Left colon (tissue), 2 donors: ENCODE measurements around the gene LIN37. TPM values are rescaled to one million over a fixed set of nuclear protein-coding genes. Genes with fewer than 3 reads are reported as not detected.

Experiments
- ATAC-seq: fragments of 200-7000 bp; cut with Tn5 transposase; one replicate; pipeline ENCODE4 v1.9.1; 2020; ENCODE audit warnings: mild to moderate bottlenecking, moderate library complexity
- DNase-seq, 2 donors: peaks; one replicate each; pipeline ENCODE4 v3.0.0-alpha.2; 2020
- intact Hi-C, 2 donors: fragments of 100-400 bp; cut with DNase I in 1 of 2; cut with micrococcal nuclease in 1 of 2; formaldehyde crosslinking; loops; one replicate each; pipeline versions ENCODE4 v1.11.2 to v1.14.0; 2022; cut with DNase I, micrococcal nuclease
- long read RNA-seq: library from polyadenylated mRNA; unstranded; transcript quantifications from one replicate; pipeline ENCODE4 v2.0.0, GENCODE V29; 2021
- total RNA-seq, 2 donors: library from RNA; stranded (reverse); fragmentation: NEBNext Ultra II Directional; extraction: Animal tissue kit (Norgen Biotek cat#: 25700); gene quantifications; one replicate each; pipeline ENCODE4 v1.2.1, GENCODE V29; 2021
- donor health status: DM: no; HTN: no; CAD: no.
- donor health status: DM: yes; HTN: yes; CAD: no.

LIN37 gene, protein sequence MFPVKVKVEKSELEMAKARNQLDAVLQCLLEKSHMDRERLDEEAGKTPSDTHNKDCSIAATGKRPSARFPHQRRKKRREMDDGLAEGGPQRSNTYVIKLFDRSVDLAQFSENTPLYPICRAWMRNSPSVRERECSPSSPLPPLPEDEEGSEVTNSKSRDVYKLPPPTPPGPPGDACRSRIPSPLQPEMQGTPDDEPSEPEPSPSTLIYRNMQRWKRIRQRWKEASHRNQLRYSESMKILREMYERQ
- total RNA-seq: 1 to 10 TPM; 5.9 to 6.1 TPM
- long read RNA-seq, partial matches to known transcripts: 0 of 4 reads
- long read RNA-seq, other reads (novel, unspliced or antisense): 4 of 4 reads

DNA sequence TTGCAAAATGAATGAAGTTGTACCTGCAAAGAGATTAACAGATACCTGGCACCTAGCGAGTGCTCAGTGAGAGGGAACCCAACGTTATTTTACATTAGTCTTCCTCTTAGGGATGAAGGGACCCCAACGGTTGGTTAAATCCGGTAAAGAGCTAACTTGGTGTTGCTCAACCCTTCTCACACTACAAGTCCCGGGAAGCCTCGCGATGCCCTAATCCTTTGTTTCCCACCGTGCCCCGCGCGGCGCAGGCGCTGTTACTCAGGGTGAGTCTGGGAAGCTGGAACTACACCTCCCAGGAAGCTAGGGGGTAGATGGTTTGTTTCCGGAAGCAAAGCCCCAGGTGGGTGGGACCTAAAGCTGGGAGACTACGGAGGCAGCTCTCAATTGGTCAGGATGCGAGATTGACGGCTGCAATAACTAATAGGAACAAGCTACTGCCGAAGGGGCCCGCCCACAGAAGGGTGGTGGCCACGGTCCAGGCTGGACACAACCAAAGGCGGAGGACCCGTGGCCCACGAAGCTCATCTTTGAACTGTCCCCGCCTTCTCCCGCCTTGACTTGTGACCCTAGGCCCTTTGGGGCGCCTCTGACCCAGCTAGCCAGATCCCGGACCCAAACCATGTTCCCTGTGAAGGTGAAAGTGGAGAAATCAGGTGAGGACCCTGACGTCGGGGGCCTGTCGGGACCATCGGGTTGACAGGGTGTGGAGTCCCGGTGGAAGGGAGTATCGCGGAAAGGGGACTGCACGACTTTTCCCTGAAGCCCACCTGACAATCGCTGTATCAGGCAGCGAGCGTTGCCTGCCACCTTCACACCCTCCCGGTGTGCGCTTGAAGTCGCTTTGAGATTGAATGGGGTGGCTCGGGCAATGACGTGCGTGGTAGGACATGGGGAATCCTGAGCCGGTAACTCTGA, at the start of gene LIN37:
Gene LIN37, plus strand, starts transcription at position 471 of the 915 bp plus-strand sequence. Its CDS starts 149 bp downstream, at position 620.
- intact Hi-C loops: no loop called here

DNA sequence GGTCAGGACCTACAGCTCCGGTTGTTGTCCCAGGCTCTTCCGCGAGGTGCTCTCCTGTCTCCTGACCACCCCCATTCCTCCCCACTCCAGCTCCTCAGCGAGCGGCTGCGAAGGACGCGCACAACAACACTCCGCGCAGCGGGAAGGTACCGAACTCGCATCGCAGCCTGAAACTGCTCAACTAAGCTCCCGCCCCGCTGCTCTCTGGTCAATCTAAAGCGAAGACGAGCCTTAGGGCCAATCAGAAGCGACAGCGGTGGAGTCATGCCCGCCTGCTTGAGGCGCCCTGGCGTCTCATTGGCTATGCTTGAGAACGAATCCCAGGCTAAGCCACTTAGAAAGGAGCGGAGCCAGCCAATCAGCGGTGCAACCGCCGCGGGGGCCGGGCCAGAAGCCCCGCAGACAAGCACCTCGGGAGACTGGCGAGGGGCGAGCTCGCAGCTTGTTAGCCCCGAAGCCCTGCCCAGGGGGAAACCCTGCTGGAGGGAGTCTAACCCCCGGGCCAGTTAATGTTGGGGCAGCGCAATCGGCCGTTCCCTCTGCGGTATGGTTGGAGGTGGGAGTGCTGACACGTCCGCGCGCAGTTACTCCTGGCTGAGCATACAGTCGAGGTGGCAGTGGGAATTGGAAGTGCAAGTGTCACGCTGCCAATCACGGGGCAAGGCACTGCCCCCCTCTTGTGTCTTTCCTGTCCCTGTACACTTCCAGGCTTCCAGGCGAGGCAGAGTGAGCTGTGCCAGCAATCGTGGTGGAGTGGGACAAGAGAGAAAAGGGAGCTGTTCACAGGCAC, 46.0 kb upstream of the LIN37 start:
- DNase-seq (peak; percentile 95 to 96), ATAC-seq (peak; percentile 99)
- intact Hi-C loops: no loop called here

More for the DNA sequence above, at the start of gene LIN37:
- DNase-seq: peak; percentile 99
- peak; percentile 76 for ATAC-seq

DNA sequence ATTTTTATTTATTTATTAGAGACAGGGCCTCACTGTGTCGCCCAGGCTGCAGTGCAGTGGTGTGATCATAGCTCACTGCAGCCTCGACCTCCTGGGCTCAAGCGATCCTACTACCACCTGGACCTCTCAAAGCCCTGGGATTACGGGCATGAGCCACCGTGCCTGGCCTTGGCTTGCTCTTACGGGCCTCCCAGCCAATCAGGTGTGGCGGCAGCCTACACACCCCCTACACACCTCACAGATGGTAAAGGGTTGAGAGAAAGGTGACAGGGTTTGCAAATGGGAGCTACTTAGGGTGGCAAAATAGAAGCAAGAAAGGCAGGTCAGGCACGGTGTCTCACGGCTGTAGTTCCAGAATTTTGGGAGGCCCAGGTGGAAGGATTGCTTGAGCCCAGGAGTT, 45.0 kb upstream of the LIN37 start:
- DNase-seq (no peak), ATAC-seq (no peak)
- intact Hi-C loops: no loop called here

DNA sequence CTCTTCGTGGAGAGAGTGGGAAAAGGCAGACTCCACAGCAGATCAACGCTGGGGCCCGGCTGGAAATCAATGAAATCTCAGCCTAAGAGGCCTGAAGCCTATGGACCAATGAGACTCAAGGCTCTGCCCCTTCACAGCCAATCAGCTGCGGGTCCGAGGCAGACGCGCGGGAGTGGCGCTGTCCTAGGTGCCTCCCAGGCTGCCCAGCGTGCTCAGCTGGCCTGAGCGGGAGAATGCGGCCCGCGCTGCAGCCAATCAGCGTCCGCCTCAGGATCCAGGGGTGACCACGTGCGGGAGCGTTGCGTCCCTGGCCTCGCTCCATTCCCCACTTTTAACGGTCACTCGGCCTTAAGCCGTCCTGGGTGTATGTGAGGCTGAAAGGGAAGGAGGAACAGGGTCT, 44.2 kb upstream of the LIN37 start, which contains the start of gene ZBTB32:
Gene ZBTB32, plus strand, starts transcription at position 341 of the 400 bp plus-strand sequence. CDS start 10,069 bp downstream, outside the sequence.
- intact Hi-C loops: no loop called here
- DNase-seq: peak in 1 of 2 donors; percentile 35
- ATAC-seq: peak; percentile 38

DNA sequence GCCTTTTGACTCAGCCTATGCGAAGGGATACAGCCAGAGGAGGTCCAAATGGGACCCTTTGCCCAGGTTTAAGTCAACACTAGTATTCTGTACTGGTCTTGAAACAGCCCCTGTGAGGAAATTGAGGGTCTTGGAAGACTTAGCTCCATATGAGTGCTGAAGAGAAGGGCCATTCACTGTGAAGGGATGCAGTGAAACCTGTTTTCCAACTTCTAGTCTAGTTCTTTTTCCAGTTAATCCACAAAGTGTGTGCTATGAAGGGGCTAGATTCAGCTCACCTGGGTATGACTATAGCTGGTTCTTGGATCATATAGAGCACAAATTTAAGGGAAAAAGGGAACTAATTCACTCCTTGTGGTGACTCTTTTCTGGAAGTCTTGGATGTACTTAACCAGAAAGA, 40.0 kb upstream of the LIN37 start:
- no peak for ATAC-seq
- no peak for DNase-seq
- intact Hi-C loops: no loop called here

DNA sequence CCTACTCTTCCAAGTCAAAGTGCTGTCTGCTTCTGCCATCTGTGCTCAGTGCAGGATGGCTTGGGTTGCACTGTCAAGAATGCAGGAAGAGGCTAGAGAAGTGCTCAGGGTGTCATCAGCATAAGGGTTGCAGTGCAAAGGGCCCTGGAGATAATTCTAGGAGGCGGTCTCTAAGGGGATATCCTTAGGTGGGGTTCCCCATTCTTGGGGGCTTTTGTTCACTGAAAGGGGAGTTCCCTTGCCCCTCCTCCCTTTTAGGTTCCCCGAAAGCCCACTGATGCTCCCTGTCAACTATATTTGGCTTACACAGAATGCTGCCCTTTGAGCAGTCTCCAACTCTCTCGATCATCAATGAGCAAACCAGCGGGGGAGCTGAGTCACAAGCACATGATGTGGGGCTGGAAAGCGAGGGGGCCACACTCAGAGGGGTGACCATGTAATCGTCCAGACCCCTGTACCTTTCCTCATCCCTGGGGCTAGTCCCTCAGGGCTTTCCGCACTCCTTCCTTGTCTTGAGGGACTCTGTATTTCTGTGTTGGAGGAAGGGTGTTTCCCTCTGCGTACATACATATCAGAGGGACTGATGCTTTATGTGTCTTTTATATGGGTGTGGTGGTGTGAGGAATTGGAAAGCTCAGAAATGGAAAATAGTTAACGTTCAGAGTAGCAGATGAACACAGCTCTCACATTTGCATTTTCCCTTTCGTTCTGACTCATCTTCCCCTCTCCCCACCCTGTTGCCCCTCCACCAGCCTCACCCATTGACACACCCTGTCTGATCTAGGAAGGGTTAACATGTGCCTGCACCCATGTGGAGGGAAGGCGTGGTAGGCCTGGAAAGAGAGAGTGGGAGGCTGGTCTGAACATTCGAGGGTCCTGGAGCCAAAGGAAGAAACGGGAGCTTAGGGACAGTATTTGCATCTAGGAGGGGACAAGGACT, 37.3 kb upstream of the LIN37 start:
- DNase-seq (no peak), ATAC-seq (no peak)
- intact Hi-C loops: loop anchor here in 1 of 2 donors (10.0 kb wide), 1 partner anchor 166 kb away; the partner anchor contains the start of gene TMEM147

DNA sequence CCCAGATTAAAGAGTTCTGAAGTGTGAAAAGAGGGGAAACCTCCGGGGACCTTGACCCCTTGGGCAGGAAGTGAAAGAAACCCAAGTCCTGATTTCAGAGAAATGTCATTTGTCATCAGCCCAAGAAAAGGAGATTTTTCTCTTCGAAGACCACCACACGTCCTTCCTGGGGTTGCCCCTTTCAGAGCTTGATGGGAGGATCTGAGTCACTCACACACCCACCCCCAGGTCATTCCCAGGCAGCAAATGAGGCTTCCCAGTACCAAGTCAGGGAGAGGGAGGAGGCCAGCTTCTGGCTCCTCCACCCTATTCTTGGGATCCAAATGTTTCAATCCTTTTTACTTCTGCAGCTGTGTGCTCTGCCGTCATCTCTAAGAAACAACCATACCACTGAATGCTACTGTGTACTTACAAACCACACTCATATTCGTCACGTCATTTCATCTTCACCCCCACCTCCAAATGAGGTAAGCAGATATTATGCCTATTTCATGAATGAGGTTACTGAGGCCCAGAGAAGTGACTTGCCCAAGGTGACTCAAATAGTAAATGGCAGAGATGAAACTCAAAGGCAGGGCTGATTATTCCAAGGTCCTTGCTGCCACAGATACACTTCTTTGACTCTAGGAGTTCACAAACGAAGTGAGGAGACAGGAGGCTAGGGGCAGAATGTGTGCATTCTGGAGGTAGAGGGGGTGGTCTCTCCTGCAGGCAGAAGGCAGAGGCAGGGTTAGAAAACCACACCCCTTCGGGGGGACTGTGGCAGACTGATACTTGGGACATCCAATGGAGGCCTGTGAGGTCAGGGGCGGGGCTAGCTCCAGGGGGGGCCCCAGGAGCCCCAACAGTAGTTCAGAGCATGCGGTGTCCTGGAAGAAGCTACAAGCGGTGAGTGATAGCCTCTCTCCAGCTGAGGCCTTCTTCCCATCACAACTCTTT, 35.5 kb upstream of the LIN37 start:
- ATAC-seq (no peak), DNase-seq (no peak)
- intact Hi-C loops: loop anchor here in 1 of 2 donors (10.0 kb wide), 1 partner anchor 168 kb away; the partner anchor contains the start of gene TMEM147

DNA sequence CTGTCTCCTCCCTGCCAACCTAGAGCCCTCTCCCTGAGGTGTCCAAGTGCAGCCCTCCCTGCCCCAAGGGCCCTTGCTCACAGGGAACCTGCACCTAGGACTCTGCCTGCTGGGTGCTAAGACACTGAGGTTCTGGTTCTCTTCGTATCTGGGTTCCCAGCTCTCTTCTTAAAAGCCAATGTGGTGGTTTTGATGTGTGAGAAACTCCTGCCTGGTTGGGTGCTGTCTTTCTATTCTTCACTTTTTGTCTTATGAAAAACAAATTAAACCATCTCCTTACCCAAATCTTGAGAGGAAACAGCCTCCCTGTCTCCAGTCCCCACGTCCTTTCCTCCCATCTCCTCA, 34.9 kb upstream of the LIN37 start:
- DNase-seq: no peak
- no peak for ATAC-seq
- intact Hi-C loops: loop anchor here in 1 of 2 donors (10.0 kb wide), 1 partner anchor 169 kb away; the partner anchor contains the start of gene TMEM147

DNA sequence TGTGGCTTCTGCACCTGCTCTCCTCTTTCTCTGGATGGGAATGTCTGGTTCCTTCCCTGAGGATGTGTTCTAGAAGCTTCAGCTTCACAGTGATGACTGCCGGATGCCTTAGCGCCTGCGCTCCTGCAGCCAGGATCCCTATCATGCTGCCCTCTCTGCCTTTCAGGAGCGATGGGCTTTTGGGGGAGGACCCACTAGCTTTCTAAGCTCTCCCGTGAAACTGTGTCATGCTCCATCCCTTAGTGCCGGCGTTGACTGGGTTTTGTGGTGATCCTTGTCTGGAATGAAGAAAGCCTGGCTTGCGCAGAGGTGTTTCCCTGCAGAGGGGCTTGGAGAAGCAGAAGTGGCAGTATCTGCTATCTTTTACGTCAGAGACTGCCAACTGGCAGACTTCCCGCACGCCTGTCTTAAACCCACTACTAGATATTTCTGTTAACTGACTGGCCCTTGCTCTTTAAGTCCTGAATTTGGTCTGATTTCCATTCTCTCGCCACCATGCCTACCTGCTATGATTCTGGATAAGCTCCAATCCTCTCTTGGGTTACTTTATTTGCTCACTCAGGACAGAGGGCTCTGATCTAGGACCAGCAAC, 34.4 kb upstream of the LIN37 start:
- intact Hi-C loops: loop anchor here in 1 of 2 donors (10.0 kb wide), 1 partner anchor 169 kb away; the partner anchor contains the start of gene TMEM147
- ATAC-seq (no peak), DNase-seq (no peak)

DNA sequence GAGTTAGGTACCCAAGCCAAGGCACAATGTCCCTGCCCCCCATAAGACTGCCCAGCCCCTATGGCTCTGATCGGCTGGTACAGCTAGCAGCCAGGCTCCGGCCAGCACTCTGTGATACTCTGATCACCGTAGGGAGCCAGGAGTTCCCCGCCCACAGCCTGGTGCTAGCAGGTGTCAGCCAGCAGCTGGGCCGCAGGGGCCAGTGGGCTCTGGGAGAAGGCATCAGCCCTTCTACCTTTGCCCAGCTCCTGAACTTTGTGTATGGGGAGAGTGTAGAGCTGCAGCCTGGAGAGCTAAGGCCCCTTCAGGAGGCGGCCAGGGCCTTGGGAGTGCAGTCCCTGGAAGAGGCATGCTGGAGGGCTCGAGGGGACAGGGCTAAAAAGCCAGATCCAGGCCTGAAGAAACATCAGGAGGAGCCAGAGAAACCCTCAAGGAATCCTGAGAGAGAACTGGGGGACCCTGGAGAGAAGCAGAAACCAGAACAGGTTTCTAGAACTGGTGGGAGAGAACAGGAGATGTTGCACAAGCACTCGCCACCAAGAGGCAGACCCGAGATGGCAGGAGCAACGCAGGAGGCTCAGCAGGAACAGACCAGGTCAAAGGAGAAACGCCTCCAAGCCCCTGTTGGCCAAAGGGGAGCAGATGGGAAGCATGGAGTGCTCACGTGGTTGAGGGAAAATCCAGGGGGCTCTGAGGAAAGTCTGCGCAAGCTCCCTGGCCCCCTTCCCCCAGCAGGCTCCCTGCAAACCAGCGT, 33.6 kb upstream of the LIN37 start:
- intact Hi-C loops: loop anchor here in 1 of 2 donors (10.0 kb wide), 1 partner anchor 170 kb away; the partner anchor contains the start of gene TMEM147
- no peak for ATAC-seq
- DNase-seq: no peak

DNA sequence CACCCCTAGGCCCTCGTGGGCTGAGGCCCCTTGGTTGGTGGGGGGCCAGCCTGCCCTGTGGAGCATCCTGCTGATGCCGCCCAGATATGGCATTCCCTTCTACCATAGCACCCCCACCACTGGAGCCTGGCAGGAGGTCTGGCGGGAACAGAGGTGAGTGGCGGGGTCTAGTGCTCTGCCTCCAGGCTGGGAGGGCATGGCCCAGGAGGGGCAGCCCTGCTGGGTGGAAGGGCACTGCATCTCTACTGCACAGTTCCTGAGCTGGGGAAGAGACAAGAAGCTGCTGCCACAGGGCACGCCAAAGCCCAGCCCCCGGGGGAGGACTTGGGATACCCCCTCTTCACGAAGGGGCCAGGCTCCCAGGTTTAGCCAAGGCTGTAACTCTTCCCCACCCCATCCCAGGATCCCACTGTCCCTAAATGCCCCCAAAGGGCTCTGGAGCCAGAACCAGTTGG, 33.0 kb upstream of the LIN37 start:
- ATAC-seq (no peak), DNase-seq (no peak)
- intact Hi-C loops: loop anchor here in 1 of 2 donors (10.0 kb wide), 1 partner anchor 171 kb away; the partner anchor contains the start of gene TMEM147

DNA sequence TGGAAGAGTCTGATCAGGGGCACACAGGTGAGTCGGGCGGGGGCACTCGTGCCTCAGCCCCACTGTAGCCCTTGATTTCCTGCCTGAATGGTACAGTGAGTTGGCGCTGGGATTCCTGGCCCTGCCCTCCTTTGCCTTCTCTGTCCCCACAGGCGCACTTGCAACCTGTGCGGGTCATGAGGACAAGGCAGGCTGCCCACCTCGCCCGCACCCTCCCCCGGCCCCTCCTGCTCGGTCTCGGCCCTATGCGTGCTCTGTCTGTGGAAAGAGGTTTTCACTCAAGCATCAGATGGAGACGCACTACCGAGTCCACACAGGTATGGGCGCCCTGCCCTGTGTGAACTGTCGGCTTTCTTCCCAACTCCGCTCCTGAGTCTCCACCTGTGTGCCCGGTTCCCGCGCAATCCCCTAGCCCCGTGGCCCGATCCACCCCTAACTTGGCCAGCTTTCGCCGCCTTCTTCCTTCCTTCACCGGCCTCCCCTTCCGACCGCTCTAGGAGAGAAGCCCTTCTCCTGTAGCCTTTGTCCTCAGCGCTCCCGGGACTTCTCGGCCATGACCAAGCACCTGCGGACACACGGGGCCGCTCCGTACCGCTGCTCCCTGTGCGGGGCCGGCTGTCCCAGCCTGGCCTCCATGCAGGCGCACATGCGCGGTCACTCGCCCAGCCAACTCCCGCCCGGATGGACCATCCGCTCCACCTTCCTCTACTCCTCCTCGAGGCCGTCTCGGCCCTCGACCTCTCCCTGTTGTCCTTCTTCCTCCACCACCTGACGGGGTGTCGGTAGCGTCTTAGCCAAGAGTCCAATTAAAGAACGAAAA, 32.2 kb upstream of the LIN37 start:
- ATAC-seq: peak; percentile 39
- intact Hi-C loops: loop anchor here in 1 of 2 donors (10.0 kb wide), 1 partner anchor 171 kb away; the partner anchor contains the start of gene TMEM147
- peak; percentile 67 to 74 for DNase-seq

DNA sequence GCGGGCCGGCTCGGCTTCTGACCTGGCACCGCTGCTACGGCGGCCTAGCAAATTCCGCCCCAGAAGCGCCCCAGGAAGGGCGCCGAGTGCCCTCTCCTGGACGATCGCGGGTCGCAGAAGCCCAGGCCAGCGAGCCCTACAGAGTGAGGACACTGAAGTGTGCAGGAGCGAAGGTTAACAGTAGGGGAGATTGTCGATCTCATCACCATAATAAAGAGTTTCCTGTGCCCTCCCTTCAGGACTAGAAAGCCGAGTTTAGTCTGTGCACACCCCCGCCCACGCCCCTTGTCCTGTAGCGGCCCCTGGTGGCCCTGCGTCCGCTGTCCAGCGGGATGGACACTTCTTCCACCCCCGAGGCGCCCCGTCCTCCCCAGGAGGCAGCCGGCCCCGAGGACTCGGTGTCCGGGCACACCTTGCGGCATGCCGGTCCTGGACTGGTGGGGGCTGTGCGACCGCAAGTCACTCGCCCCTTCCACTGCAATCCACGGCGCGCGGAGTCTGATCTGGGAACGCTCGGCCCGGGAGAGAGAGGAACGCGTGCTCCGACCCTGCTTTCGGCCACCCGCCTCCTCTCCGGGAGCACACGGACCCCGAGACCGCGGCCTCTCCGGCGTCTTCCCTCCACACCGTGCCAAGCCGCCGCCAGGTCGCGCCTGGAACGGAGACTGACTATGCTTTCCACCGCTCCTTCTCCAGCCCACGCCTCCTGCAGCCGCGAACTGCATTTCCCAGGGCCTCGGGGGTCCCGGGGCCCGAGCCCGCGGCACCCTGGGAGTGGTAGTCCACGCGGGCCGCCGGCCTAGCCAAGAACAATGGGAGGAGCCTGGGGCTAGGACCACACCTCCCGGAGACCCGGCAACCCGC, 31.3 kb upstream of the LIN37 start:
- DNase-seq (peak; percentile 90 to 97), ATAC-seq (peak; percentile 86)
- intact Hi-C loops: loop anchor here in 1 of 2 donors (10.0 kb wide), 1 partner anchor 172 kb away; the partner anchor contains the start of gene TMEM147
